HepG2 (cell line): ENCODE results near the gene CAPN8. TPM values are rescaled to one million over a fixed set of nuclear protein-coding genes. Genes with fewer than 3 reads are reported as not detected.

Experiments
- ELF3 ChIP-seq: IDR thresholded peaks from 2 replicates; pipeline ENCODE4 v1.6.1; 2016; ENCODE audit warnings: missing genetic modification reagents, missing compliant biosample characterization
- ERF ChIP-seq: IDR thresholded peaks from 2 replicates; pipeline ENCODE4 v1.6.1; 2018; ENCODE audit warnings: missing biosample characterization, missing genetic modification reagents
- FOXA1 ChIP-seq, 2 experiments: fragments of 450-650 bp in 1 of 2; sonication (generic) in 1 of 2; formaldehyde crosslinking in 1 of 2; IDR thresholded peaks; 2 replicates each; pipeline versions ENCODE4 v1.4.0 to v1.6.1; 2016 to 2020; ENCODE audit warnings: missing genetic modification reagents in 1 of 2
- FOXP1 ChIP-seq, 2 experiments: fragments of 450-650 bp in 1 of 2; IDR thresholded peaks; 2 replicates each; pipeline ENCODE4 v1.6.1; 2017 to 2018; ENCODE audit warnings: antibody characterized with exemption in 1 of 2
- GATAD2A ChIP-seq: IDR thresholded peaks from 2 replicates; pipeline ENCODE4 v1.6.1; 2016
- HHEX ChIP-seq: IDR thresholded peaks from 2 replicates; pipeline ENCODE4 v1.6.1; 2016; ENCODE audit warnings: control low read depth
- HINFP ChIP-seq: sonication (generic); formaldehyde crosslinking; IDR thresholded peaks from 2 replicates; pipeline ENCODE4 v1.4.0; 2020; ENCODE audit warnings: low read depth, mild to moderate bottlenecking, missing genetic modification reagents
- HOXA7 ChIP-seq: sonication (generic); formaldehyde crosslinking; IDR thresholded peaks from 2 replicates; pipeline ENCODE4 v1.8.1; 2022; ENCODE audit warnings: mild to moderate bottlenecking, missing genetic modification reagents, moderate library complexity
- LCORL ChIP-seq, 2 experiments: fragments of 450-650 bp in 1 of 2; sonication (generic) in 1 of 2; formaldehyde crosslinking in 1 of 2; IDR thresholded peaks; 2 replicates each; pipeline versions ENCODE4 v1.5.0 to v1.6.1; 2017 to 2020; ENCODE audit warnings: antibody characterized with exemption in 1 of 2, missing genetic modification reagents in 1 of 2
- MED1 ChIP-seq: sonication (generic); formaldehyde crosslinking; IDR thresholded peaks from 2 replicates; pipeline ENCODE4 v1.4.0; 2020; ENCODE audit warnings: missing genetic modification reagents
- NFIC ChIP-seq: IDR thresholded peaks from 2 replicates; pipeline ENCODE4 v1.6.1; 2012; ENCODE audit warnings: mild to moderate bottlenecking, low read length, inconsistent platforms
- NR2C2 ChIP-seq: sonication (generic); formaldehyde crosslinking; IDR thresholded peaks from 2 replicates; pipeline ENCODE4 v1.4.0; 2020; ENCODE audit warnings: missing genetic modification reagents, mild to moderate bottlenecking, moderate library complexity, borderline replicate concordance
- PLSCR1 ChIP-seq: sonication (generic); formaldehyde crosslinking; IDR thresholded peaks from 2 replicates; pipeline ENCODE4 v1.5.0; 2020; ENCODE audit warnings: missing genetic modification reagents, mild to moderate bottlenecking, borderline replicate concordance
- RXRB ChIP-seq: IDR thresholded peaks from 2 replicates; pipeline ENCODE4 v1.6.1; 2016; ENCODE audit warnings: borderline replicate concordance, missing genetic modification reagents, missing compliant biosample characterization
- SNAI1 ChIP-seq: sonication (generic); formaldehyde crosslinking; IDR thresholded peaks from 2 replicates; pipeline ENCODE4 v1.5.0; 2020; ENCODE audit warnings: mild to moderate bottlenecking, missing genetic modification reagents, borderline replicate concordance
- SRY ChIP-seq: sonication (generic); formaldehyde crosslinking; IDR thresholded peaks from 2 replicates; pipeline ENCODE4 v1.8.0; 2022; ENCODE audit warnings: mild to moderate bottlenecking, missing genetic modification reagents
- TEAD3 ChIP-seq: optimal IDR thresholded peaks from 2 replicates; pipeline ENCODE3; 2016; ENCODE audit warnings: borderline replicate concordance
- TP53 ChIP-seq: sonication (generic); formaldehyde crosslinking; conservative IDR thresholded peaks from 2 replicates; pipeline ENCODE4 v1.4.0; 2020; ENCODE audit warnings: missing genetic modification reagents
- YEATS2 ChIP-seq: sonication (generic); formaldehyde crosslinking; IDR thresholded peaks from 2 replicates; pipeline ENCODE4 v1.4.0; 2020; ENCODE audit warnings: missing genetic modification reagents, borderline replicate concordance
- ZGPAT ChIP-seq: IDR thresholded peaks from 2 replicates; pipeline ENCODE4 v1.6.1; 2016; ENCODE audit warnings: mild to moderate bottlenecking
- ZNF234 ChIP-seq: sonication (generic); formaldehyde crosslinking; conservative IDR thresholded peaks from 2 replicates; pipeline ENCODE4 v1.5.1; 2020; ENCODE audit warnings: mild to moderate bottlenecking, missing genetic modification reagents
- ZNF589 ChIP-seq: sonication (generic); formaldehyde crosslinking; conservative IDR thresholded peaks from 2 replicates; pipeline ENCODE4 v1.8.0; 2022; ENCODE audit warnings: mild to moderate bottlenecking, moderate library complexity, missing genetic modification reagents
- ZNF652 ChIP-seq: IDR thresholded peaks from 2 replicates; pipeline ENCODE4 v1.6.1; 2016; ENCODE audit warnings: low read depth, borderline replicate concordance
- ZNF709 ChIP-seq: sonication (generic); formaldehyde crosslinking; IDR thresholded peaks from 2 replicates; pipeline ENCODE4 v1.5.0; 2020; ENCODE audit warnings: mild to moderate bottlenecking, missing genetic modification reagents
- polyA plus RNA-seq, 8 experiments: library from polyadenylated mRNA; depleted of rRNA in 3 of 8; stranded (reverse) in 7 of 8; unstranded in 1 of 8; fragments of >200 nt; fragmentation: Illumina TruSeq in 4 of 8; extraction: Trizol in 4 of 8; gene quantifications; 2 replicates each; pipeline versions ENCODE4 v1.2.1 to v1.2.3, GENCODE V29; 2011 to 2016; ENCODE audit warnings: low read depth in 4 of 8, missing spikeins in 1 of 8, mixed read lengths in 1 of 8; ENCODE audit not compliant: insufficient read depth in 1 of 8
- total RNA-seq, 5 experiments: library from RNA; depleted of rRNA; stranded (reverse); fragments of >200 nt; fragmentation: Illumina TruSeq; extraction: Trizol; gene quantifications; 2 replicates each; pipeline ENCODE4 v1.2.3, GENCODE V29; 2016; ENCODE audit warnings: low read depth in 1 of 5
- TF ChIP-seq, protein P1 (sequence below): IDR thresholded peaks from 2 replicates; pipeline ENCODE4 v1.6.1; 2016; ENCODE audit warnings: missing compliant biosample characterization, missing genetic modification reagents, borderline replicate concordance

CAPN8 gene
- total and polyA plus RNA-seq, 2 of the 13 experiments (the other 11 are each of a cell fraction or from before 2014, with no cell fraction given): 0.20 to 0.25 TPM

GRCh38 chr1:223710179-223711133 lies 45.0 kb upstream of the CAPN8 start (continued):
- TF ChIP-seq HHEX (CRISPR knock-in tag) (peak; percentile 84), TP53 (CRISPR knock-in tag) (no peak), FOXA1 (IDR thresholded peaks at IDR 0.05) (no peak), FOXA1 (CRISPR knock-in tag; IDR thresholded peaks at IDR 0.05) (peak; percentile 63), SNAI1 (no peak), LCORL (IDR thresholded peaks at IDR 0.05) (no peak), LCORL (CRISPR knock-in tag; IDR thresholded peaks at IDR 0.05) (no peak), NR2C2 (CRISPR knock-in tag) (no peak), ZNF652 (CRISPR knock-in tag) (no peak), ZNF589 (no peak), ZNF709 (CRISPR knock-in tag) (no peak), ERF (no peak), GATAD2A (CRISPR knock-in tag) (peak; percentile 24; the same call in 1 of the 2 replicates), MED1 (CRISPR knock-in tag) (no peak), ZGPAT (CRISPR knock-in tag) (no peak), NFIC (peak; percentile 47; the same call in 1 of the 2 replicates), TEAD3 (peak; percentile 48), SRY (CRISPR knock-in tag) (no peak), HINFP (CRISPR knock-in tag) (no peak), ZNF234 (CRISPR knock-in tag) (no peak), RXRB (CRISPR knock-in tag) (no peak), ELF3 (no peak), PLSCR1 (no peak), FOXP1 (IDR thresholded peaks at IDR 0.05) (no peak), FOXP1 (CRISPR knock-in tag; IDR thresholded peaks at IDR 0.05) (peak; percentile 58; the same call in 1 of the 2 replicates), YEATS2 (CRISPR knock-in tag) (no peak), HOXA7 (CRISPR knock-in tag) (no peak)
- TF ChIP-seq, protein P1, sequence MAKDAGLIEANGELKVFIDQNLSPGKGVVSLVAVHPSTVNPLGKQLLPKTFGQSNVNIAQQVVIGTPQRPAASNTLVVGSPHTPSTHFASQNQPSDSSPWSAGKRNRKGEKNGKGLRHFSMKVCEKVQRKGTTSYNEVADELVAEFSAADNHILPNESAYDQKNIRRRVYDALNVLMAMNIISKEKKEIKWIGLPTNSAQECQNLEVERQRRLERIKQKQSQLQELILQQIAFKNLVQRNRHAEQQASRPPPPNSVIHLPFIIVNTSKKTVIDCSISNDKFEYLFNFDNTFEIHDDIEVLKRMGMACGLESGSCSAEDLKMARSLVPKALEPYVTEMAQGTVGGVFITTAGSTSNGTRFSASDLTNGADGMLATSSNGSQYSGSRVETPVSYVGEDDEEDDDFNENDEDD (CRISPR knock-in tag): no peak
